Panc1 (cell line): Measurements from ENCODE around the gene SLC1A2. TPM values are rescaled to one million over a fixed set of nuclear protein-coding genes. Genes with fewer than 3 reads are reported as not detected.

Source experiments
- ATAC-seq: fragments of 200-7000 bp; cut with Tn5 transposase; 2 replicates; pipeline ENCODE4 v1.9.1; 2020; ENCODE audit warnings: mild to moderate bottlenecking, moderate library complexity
- BruUV-seq: library from RNA; stranded (reverse); fragments of 400-500 nt; replicated peaks from 2 replicates; lab custom pipeline; 2021; lab: Mats Ljungman, UMichigan
- CTCF ChIA-PET: fragments of 300-600 bp; sonication (Branson Sonifier 250); formaldehyde crosslinking; loops from one replicate; lab custom pipeline; 2022; ENCODE audit warnings: antibody characterized with exemption; lab: Charles Lee
- POLR2A ChIA-PET: fragments of 300-600 bp; sonication (Branson Sonifier 250); formaldehyde crosslinking; loops from one replicate; lab custom pipeline; 2022; ENCODE audit warnings: antibody characterized with exemption; lab: Charles Lee
- DNase-seq: peaks from one replicate; pipeline ENCODE4 v3.0.0-alpha.2; 2010; ENCODE audit warnings: low read depth, low spot score
- H3K27ac ChIP-seq: 2 replicates; pipeline ENCODE4 v1.5.1; 2011; ENCODE audit warnings: mild to moderate bottlenecking, low read length, inconsistent platforms
- H3K27me3 ChIP-seq: fragments of 200-500 bp; sonication (Bioruptor generic); 2 replicates; pipeline ENCODE4 v1.6.0; 2014; ENCODE audit warnings: low read length, inconsistent platforms; ENCODE audit not compliant: control insufficient read depth, insufficient read depth
- H3K36me3 ChIP-seq: fragments of 200-500 bp; sonication (Bioruptor generic); 2 replicates; pipeline ENCODE4 v1.5.1; 2014; ENCODE audit warnings: inconsistent platforms, mild to moderate bottlenecking, low read length, moderate library complexity; ENCODE audit not compliant: control insufficient read depth, insufficient read depth
- H3K4me1 ChIP-seq: 2 replicates; pipeline ENCODE4 v1.5.1; 2011; ENCODE audit warnings: inconsistent platforms, mild to moderate bottlenecking, low read length, moderate library complexity; ENCODE audit not compliant: control insufficient read depth, insufficient read depth
- H3K4me3 ChIP-seq, 2 experiments: 2 replicates each; pipeline ENCODE4 v1.5.1; 2011 to 2012; ENCODE audit warnings: low read depth in 2 of 2, low read length in 2 of 2, mild to moderate bottlenecking in 2 of 2, inconsistent platforms in 1 of 2, moderate library complexity in 1 of 2
- H3K9me3 ChIP-seq: fragments of 200-500 bp; sonication (Bioruptor generic); 2 replicates; pipeline ENCODE4 v1.5.1; 2014; ENCODE audit warnings: low read depth, mild to moderate bottlenecking, inconsistent platforms, low read length, moderate library complexity; ENCODE audit not compliant: control insufficient read depth, insufficient read depth
- CTCF ChIP-seq: fragments of 450-650 bp; IDR thresholded peaks from 2 replicates; pipeline ENCODE4 v1.5.1; 2017; ENCODE audit warnings: mild to moderate bottlenecking
- POLR2AphosphoS5 ChIP-seq: IDR thresholded peaks from 2 replicates; pipeline ENCODE4 v1.6.1; 2012; ENCODE audit warnings: mild to moderate bottlenecking, low read depth, low read length, moderate library complexity
- SIN3A ChIP-seq: IDR thresholded peaks from 2 replicates; pipeline ENCODE4 v1.6.1; 2012; ENCODE audit warnings: low read depth, mild to moderate bottlenecking, low read length, moderate library complexity, borderline replicate concordance; ENCODE audit not compliant: insufficient read depth
- TCF7L2 ChIP-seq: IDR thresholded peaks from 2 replicates; pipeline ENCODE4 v1.6.1; 2011; ENCODE audit warnings: mild to moderate bottlenecking, low read depth, low read length, inconsistent platforms
- in situ Hi-C: cut with HindIII; loops from 2 replicates; pipeline ENCODE4 v1.10.0; 2016; ENCODE audit warnings: low sequenced_read_pairs, low pct_unique_long_range_greater_than_20kb
- intact Hi-C: fragments of 100-400 bp; cut with micrococcal nuclease; formaldehyde crosslinking; loops from one replicate; pipeline ENCODE4 v1.10.0; 2022; ENCODE audit not compliant: unreplicated experiment
- total RNA-seq: library from RNA; stranded (reverse); gene quantifications from one replicate; pipeline ENCODE4 v1.2.1, GENCODE V29; 2021; ENCODE audit not compliant: unreplicated experiment
- TF ChIP-seq, protein P1 (sequence below), 2 experiments: IDR thresholded peaks; 2 replicates each; pipeline ENCODE4 v1.6.1; 2011 to 2012; ENCODE audit warnings: low read depth in 2 of 2, control low read depth in 1 of 2, low read length in 1 of 2, mild to moderate bottlenecking in 1 of 2, moderate library complexity in 1 of 2; ENCODE audit not compliant: insufficient read depth in 1 of 2

The SLC1A2 gene
- total RNA-seq, 1 experiment from 2014 or later = 0.21 TPM

GRCh38 chr11:35340071-35340470, 79.3 kb downstream of the SLC1A2 start:
- no peak overlapping the region for H3K4me3 ChIP-seq
- H3K27me3 ChIP-seq = no peaks in the 10 kb centered on the region
- TF ChIP-seq SIN3A = no peak
- TF ChIP-seq POLR2AphosphoS5 = no peak
- TF ChIP-seq, protein P1, sequence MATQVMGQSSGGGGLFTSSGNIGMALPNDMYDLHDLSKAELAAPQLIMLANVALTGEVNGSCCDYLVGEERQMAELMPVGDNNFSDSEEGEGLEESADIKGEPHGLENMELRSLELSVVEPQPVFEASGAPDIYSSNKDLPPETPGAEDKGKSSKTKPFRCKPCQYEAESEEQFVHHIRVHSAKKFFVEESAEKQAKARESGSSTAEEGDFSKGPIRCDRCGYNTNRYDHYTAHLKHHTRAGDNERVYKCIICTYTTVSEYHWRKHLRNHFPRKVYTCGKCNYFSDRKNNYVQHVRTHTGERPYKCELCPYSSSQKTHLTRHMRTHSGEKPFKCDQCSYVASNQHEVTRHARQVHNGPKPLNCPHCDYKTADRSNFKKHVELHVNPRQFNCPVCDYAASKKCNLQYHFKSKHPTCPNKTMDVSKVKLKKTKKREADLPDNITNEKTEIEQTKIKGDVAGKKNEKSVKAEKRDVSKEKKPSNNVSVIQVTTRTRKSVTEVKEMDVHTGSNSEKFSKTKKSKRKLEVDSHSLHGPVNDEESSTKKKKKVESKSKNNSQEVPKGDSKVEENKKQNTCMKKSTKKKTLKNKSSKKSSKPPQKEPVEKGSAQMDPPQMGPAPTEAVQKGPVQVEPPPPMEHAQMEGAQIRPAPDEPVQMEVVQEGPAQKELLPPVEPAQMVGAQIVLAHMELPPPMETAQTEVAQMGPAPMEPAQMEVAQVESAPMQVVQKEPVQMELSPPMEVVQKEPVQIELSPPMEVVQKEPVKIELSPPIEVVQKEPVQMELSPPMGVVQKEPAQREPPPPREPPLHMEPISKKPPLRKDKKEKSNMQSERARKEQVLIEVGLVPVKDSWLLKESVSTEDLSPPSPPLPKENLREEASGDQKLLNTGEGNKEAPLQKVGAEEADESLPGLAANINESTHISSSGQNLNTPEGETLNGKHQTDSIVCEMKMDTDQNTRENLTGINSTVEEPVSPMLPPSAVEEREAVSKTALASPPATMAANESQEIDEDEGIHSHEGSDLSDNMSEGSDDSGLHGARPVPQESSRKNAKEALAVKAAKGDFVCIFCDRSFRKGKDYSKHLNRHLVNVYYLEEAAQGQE (IDR thresholded peaks at IDR 0.05; ENCODE audit: insufficient read depth in 1 of 2, low read depth in 2 of 2, low read length in 1 of 2) = no peak
- no peak for TF ChIP-seq TCF7L2
- TF ChIP-seq CTCF = no peak
- H3K27ac ChIP-seq = peak overlapping the region; percentile 77
- no TSS peak for BruUV-seq
- intact Hi-C loops (no loop called here), in situ Hi-C loops (no loop called here)
- ChIA-PET CTCF (no interaction called here), POLR2A (no interaction called here)
- H3K36me3 ChIP-seq = no peaks in the 10 kb centered on the region
- no peak for ATAC-seq
- H3K9me3 ChIP-seq = no peaks in the 10 kb centered on the region; the same call in 1 of the 2 replicates
- H3K4me1 ChIP-seq = peaks cover 19% of the 10 kb centered on the region
- no peak for DNase-seq

- TF ChIP-seq TCF7L2 (no peak), CTCF (no peak), POLR2AphosphoS5 (no peak), SIN3A (no peak)
- TF ChIP-seq, protein P1 (IDR thresholded peaks at IDR 0.05; ENCODE audit: insufficient read depth in 1 of 2, low read depth in 2 of 2, low read length in 1 of 2) = no peak
- ATAC-seq = no peak
- no peaks in the 10 kb centered on the region; the same call in 1 of the 2 replicates for H3K9me3 ChIP-seq
- in situ Hi-C loops (no loop called here), intact Hi-C loops (no loop called here)
- H3K27me3 ChIP-seq = no peaks in the 10 kb centered on the region
- no peak overlapping the region for H3K4me3 ChIP-seq
- peak overlapping the region; percentile 77 for H3K27ac ChIP-seq
- ChIA-PET POLR2A (no interaction called here), CTCF (interaction anchor here (0.7 kb wide), 1 partner anchor 34 kb away, joined by 3 read pairs; no protein-coding TSS in a partner anchor)
- no peak for DNase-seq
- no TSS peak for BruUV-seq
- peaks cover 19% of the 10 kb centered on the region for H3K4me1 ChIP-seq
- H3K36me3 ChIP-seq = no peaks in the 10 kb centered on the region
Observed at GRCh38 chr11:35338921-35339320, 80.4 kb downstream of the SLC1A2 start.
